ELF-1 (cell line): Measurements from ENCODE around the gene ARSA.
"Not testable (repeated sequence)": the region's sequence is repeated elsewhere in the genome, so short reads cannot be mapped to it uniquely, and the experiment has no call there.

Source experiments
- DNase-seq: peaks from one replicate; pipeline ENCODE4 v3.0.0-alpha.2; 2016; ENCODE audit warnings: low read depth, low spot score

ARSA gene

DNA sequence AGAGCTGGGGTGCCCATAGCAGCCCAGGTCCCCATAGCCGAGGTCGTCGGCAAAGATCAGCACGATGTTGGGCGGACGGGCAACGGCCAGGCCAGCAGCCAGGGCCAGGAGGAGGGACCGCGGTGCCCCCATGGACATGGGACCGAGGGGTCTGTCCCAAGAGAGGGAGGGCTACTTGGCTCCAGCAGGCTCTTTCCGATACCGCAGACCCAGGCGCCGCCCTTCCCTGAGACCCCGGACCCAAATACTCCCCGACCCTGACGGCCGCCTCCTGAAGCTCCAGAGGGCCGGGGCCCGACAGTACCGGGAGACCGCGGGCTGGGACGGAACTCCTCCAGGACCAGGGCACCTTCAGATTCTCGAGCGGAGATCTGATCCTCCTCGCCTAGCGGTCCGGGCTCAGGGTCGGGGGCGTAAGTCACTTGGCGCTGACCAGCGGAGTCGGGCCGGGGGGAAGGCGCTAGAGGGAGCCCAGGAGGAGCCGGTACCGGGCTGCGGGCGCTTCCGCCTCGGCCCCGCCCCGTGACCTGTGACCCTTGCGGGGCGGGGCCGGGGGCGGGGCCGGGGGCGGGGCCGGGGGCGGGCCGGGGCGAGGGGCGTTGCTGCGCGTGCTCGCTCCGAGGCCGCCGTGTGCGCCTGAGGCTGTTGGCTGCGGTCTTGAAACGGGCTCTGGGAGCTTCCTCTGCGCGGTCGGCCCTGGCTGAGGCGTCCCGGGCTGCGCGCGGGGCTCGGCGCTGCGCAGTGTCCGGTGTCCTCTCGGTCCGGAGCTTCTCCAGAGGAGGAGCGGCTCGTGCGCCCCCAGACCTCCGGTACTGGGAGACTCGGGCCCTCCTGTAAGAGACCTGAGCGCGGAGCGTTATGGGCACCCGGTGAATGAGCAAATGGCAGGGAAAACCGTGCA is at the start of gene ARSA:
Gene ARSA (minus strand): TSS at position 511 of the 901 bp plus-strand sequence. CDS start 373 bp downstream, at position 138.
- DNase-seq = peak; percentile 86

- DNase-seq = no peak
Observed at GRCh38 chr22:50676661-50677492, 48.9 kb upstream of the ARSA start.

DNA sequence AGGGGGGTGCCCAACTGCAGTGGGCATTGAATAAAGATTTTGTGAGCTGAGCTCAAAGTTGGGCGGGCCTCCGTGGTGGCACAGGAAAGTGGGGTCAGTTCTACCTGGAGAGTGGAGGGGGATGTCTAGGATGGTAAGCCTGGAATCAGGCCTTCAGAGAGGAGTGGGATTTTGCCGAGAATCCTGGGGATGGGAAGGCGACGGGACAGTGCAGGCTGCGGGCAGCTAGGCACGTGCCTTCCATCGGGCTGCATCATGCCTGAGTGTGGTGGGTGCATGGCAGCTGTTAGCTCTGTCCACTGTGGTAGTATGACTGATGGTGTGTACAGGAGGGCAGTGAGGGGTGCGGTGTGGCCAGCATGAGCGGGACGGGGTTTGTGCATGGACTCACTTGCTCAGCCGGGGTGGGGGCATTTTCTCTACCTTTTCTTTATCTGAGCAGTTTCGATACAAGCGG is 48.3 kb upstream of the ARSA start:
- DNase-seq = no peak

DNA sequence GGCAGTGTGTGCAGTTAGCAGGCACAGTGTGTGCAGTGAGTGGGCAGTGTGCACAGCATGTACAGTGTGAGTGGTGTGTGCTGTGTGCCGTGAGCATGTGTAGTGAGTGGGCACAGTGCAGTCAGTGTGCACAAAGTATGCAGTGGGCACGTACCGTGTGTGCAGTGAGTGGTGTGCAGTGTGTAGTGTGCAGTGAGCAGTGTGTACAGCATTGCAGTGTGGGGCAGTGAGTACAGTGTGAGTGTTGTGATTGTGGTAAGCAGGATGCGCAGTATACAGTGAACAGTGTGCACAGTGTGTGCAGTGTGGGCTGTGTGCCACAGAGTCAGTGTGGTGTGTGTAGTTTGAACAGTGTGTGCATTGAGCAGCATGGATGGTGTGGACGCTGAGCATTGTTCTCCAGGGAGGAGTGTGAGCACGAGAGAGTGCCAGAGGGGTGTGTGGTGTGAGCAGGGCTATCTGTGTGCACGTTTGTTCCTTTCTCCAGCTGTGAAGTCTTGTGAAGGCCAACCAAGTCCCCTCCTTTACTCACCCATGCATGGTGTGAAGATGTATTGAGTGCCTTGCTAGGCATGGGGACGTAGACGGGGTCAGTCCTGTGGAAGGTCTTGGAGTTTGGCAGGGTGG is 47.7 kb upstream of the ARSA start:
- no peak for DNase-seq

GRCh38 chr22:50674606-50675552 is 46.9 kb upstream of the ARSA start:
- DNase-seq = peak; percentile 84

GRCh38 chr22:50674130-50674500 is 46.2 kb upstream of the ARSA start:
- DNase-seq = no peak

DNA sequence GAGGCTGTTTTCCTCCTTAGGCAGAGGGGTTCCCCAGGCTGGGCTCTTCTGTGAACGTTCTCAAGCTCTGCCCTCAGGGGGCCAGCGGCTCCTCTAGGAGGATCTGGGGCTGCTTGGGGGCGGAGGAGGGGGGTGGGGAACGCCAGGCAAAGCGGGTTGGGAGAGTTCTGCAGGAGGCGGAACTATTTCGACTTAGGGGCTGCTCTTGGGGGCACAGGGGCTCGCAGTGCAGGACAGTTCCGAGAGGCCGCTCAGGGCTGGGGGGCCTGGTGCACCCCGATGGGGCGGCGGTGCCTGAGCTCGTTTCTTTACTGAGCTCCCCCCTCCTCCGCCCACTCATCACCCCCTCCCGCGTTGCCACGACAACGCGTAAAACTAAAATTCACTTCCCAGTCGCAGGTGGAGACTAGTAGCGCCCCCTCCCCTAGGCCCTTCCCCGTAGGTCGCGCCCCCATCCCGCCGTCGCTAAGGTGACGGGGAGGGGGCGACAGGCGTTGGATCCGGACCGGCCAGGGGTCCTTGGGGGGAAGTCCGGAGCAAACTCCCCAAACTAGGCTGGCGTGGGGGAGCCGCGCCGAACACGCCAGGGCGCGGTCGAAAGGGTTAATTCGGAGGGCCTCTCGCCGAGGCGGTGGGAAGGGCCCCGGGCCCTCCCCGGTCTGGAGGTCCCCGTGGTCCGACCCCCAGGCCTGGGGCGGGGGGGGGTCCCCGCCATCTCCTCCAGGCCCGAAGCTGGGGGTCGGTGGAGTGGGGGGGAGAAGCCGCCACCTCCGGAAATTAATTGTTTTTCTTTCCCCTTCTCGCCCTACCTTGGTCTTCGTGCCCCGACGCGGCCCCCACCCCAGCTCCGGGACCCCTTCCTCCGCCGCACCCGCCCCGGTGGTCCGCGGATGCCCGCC is 45.5 kb upstream of the ARSA start:
- DNase-seq = no peak

GRCh38 chr22:50672471-50673230 is 44.7 kb upstream of the ARSA start, which contains the start of gene SHANK3:
TSS of gene SHANK3 (plus strand) at chr22:50672823.
- DNase-seq = no peak

DNA sequence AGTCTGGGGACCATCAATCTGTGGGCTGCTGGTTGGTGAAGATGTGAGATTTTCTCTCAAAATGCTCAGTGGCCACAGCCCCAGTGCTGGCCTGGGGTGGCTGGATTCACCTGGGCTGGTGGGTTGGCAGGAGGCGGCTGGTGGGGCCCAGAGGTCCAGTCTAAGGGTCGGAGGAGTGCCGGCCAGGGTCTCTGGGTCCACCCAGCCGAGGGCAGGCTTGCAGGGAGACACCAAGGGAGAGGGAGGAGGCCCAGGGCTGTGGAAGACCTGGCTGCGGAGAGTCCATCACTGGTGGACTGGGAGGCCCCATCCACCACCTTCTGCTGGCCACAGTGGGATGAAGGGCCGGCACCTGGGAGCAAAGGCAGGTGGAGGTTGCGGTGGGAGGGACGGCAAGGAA is 44.1 kb upstream of the ARSA start:
- DNase-seq = no peak

DNA sequence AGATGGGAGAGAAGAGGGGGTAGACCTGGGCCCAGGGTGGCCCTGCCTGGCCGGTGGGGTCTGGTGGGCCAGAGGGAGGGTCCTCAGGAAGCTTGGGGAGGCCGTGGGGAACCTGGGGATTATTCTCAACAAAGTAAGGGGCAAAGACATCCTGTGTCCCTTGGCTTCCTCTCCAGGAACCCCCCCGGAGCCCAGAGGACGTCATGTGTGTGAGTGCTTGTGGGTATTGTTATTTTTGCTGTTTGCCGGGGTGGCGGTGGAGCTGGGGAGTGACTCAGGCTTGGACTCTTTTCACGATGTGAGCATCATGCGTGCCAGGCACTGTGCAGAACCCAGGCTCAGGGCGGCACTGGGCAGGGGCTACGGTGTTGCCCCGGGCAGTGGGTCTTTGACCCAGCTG is 43.7 kb upstream of the ARSA start:
- no peak for DNase-seq

DNA sequence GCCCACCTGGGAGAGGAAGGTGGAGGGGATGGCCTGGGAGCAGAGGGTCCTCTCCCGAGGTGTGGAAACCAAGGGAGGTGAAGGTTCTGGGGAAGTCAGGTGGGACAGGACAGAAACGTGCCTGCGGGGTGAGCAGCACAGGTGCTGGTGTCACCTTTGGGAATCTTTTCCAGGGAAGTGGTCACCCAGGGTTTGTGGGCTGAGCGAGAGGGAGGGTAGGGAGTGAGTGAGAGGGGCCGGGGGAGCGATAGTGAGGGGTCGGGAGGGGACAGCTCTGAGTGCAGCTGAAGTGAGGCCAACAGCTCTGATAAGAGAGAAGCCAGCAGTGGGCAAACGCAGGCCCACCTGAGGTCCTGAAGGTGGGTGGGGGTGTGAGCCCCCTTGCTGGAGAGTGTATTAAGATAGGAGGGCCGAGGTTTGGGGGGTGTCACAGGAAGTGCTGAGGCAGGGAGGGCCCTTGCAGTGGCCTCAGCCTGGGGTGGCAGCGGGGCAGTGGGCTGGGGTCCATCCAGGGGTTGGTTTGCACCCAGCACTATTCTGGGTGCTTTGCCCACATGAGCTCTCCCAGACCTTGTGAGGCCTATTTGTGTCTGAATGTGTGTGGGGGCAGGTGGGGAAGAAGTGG is 43.1 kb upstream of the ARSA start:
- DNase-seq = no peak

GRCh38 chr22:50670513-50670912 is 42.6 kb upstream of the ARSA start:
- DNase-seq = no peak

DNA sequence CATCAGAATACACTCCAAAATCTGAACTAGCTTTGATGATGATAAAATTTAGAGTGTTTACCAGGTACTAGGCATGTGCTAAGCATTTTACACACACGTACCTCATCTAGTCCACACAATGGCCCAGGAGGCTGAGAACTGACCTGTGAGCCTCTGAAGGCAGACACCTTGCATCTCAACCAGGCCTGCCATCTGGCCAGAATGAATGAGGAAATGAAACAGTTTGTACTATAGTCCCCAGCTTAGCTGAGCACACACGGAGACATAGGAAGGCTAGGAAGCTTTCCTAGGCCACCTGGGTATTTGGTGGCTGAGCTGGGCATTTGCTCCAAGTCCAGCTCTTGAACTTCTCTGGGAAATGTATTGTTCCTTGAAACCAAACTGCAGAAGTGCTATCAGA is 37.8 kb upstream of the ARSA start:
- no peak for DNase-seq

- DNase-seq = no peak
Observed at GRCh38 chr22:50665212-50665611, 37.3 kb upstream of the ARSA start.

GRCh38 chr22:50660306-50660705 is 32.4 kb upstream of the ARSA start:
- DNase-seq = no peak

DNA sequence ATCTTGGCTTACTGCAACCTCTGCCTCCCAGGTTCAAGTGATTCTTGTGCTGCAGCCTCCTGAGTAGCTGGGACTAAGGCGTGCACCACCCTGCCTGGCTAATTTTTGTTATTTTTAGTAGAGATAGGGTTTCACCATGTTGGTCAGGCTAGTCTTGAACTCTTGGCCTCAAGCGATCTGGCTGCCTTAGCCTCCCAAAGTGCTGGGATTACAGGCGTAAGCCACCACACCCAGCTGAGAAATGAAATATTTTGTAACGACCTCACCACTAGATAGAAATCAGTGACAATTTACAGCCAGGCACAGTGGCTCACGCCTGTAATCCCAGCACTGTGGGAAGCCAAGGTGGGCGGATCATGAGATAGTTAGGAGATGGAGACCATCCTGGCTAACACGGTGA is 31.8 kb upstream of the ARSA start:
- DNase-seq = not testable (repeated sequence)

DNA sequence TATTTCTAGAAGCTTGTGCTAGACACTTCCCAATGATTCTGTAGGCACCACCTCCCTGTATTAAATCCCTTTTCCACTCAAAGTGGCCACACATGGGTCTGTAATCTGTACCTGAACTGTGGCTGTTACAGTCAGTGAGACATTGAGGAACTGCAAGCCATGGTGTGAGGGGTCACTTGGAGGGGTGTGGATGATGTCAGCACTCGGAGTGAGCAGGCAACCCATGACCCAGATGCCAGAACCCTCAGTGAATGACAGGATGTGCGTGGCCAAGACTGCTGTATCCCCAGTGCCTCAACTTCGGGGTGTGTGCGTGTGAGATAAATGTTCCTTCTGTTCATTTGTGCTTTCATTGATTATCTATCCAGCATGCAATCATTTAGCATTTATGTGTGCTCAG is 30.0 kb upstream of the ARSA start:
- DNase-seq = no peak
